DOHH2 (cell line): ENCODE measurements around the gene NPBWR2.

ENCODE experiments used
- H3F3A ChIP-seq: fragments of 200-600 bp; sonication (generic), shearing (Covaris generic); 2 replicates; pipeline ENCODE4 v1.6.0; 2016; ENCODE audit warnings: antibody characterized with exemption, mild to moderate bottlenecking; ENCODE audit not compliant: control insufficient read depth, insufficient read depth
- H3K27ac ChIP-seq: fragments of 200-600 bp; sonication (generic); 2 replicates; pipeline ENCODE4 v1.5.1; 2014; ENCODE audit warnings: low read depth, mild to moderate bottlenecking, low read length, moderate library complexity
- H3K27me3 ChIP-seq: fragments of 200-600 bp; sonication (generic); 2 replicates; pipeline ENCODE4 v1.6.1; 2014; ENCODE audit warnings: mild to moderate bottlenecking, low read length, mixed read lengths; ENCODE audit not compliant: control insufficient read depth
- H3K36me3 ChIP-seq: fragments of 200-600 bp; sonication (generic); 2 replicates; pipeline ENCODE4 v1.6.1; 2014; ENCODE audit warnings: mild to moderate bottlenecking, low read length, moderate library complexity, mixed read lengths; ENCODE audit not compliant: control insufficient read depth
- H3K4me1 ChIP-seq: fragments of 200-600 bp; sonication (generic); 2 replicates; pipeline ENCODE4 v1.6.1; 2014; ENCODE audit warnings: mild to moderate bottlenecking, low read length, mixed read lengths; ENCODE audit not compliant: control insufficient read depth
- H3K4me2 ChIP-seq: fragments of 200-600 bp; sonication (generic); 2 replicates; pipeline ENCODE4 v1.6.0; 2014; ENCODE audit warnings: mild to moderate bottlenecking, low read length, moderate library complexity
- H3K4me3 ChIP-seq: fragments of 200-600 bp; sonication (generic); 2 replicates; pipeline ENCODE4 v1.5.1; 2014; ENCODE audit warnings: mild to moderate bottlenecking, low read length, mixed read lengths
- H3K79me2 ChIP-seq: fragments of 200-600 bp; sonication (generic); 2 replicates; pipeline ENCODE4 v1.6.1; 2014; ENCODE audit warnings: mild to moderate bottlenecking, low read length, mixed read lengths; ENCODE audit not compliant: control insufficient read depth
- H3K9me2 ChIP-seq: fragments of 200-600 bp; sonication (generic); replicated peaks from 2 replicates; pipeline ENCODE4 v1.6.1; 2014; ENCODE audit warnings: mild to moderate bottlenecking, low read length, mixed read lengths; ENCODE audit not compliant: control insufficient read depth
- H3K9me3 ChIP-seq: fragments of 200-600 bp; sonication (generic); 2 replicates; pipeline ENCODE4 v1.6.1; 2014; ENCODE audit warnings: antibody characterized with exemption, low read length, mixed read lengths; ENCODE audit not compliant: control insufficient read depth, insufficient read depth
- H4K20me1 ChIP-seq: fragments of 200-600 bp; sonication (generic); 2 replicates; pipeline ENCODE4 v1.6.0; 2014; ENCODE audit warnings: low read depth, mild to moderate bottlenecking, antibody characterized with exemption, low read length, moderate library complexity; ENCODE audit not compliant: control insufficient read depth, insufficient read depth
- CTCF ChIP-seq: fragments of 200-600 bp; sonication (generic); IDR thresholded peaks from one replicate; pipeline ENCODE4 v1.5.1; 2014; ENCODE audit warnings: antibody characterized with exemption, mild to moderate bottlenecking, low read depth, low read length; ENCODE audit not compliant: poor library complexity, severe bottlenecking
- EZH2phosphoT487 ChIP-seq: fragments of 200-600 bp; sonication (generic); IDR thresholded peaks from 2 replicates; pipeline ENCODE4 v1.6.1; 2017; ENCODE audit warnings: borderline replicate concordance, mild to moderate bottlenecking, antibody characterized with exemption, low read length, moderate library complexity, mixed read lengths

Gene NPBWR2

DNA sequence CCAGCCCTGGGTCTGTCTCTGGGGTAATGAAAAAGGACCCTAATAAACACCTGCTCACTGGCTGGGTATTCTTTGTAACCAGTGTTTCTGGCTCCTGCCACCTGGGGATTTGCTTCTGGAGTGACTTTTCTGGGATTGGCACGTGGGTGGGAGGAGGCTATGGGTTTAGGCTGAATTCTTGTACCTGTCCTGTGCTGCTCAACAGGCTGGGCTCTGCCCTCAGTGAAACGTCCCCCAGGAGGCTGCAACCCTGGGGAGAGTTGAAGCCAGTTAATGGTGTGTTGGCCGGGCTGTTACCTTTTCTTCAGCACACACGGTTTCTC lies 6.8 kb downstream of the NPBWR2 start:
- Histone ChIP-seq H3K36me3 (no peaks in the 10 kb centered on the region), H3K27ac (peak overlapping the region; percentile 53), H3K9me2 (no peaks in the 10 kb centered on the region), H3K4me3 (peak overlapping the region; percentile 25), H3K9me3 (peaks cover 8% of the 10 kb centered on the region; the same call in 1 of the 2 replicates), H3K4me2 (peak overlapping the region; percentile 54), H3K27me3 (peaks cover 19% of the 10 kb centered on the region), H3K4me1 (peaks cover 46% of the 10 kb centered on the region), H4K20me1 (0 out of 2 replicates have a peak, but pooled peaks cover 4% of the 10 kb centered on the region), H3F3A (peaks cover 5% of the 10 kb centered on the region; the same call in 1 of the 2 replicates), H3K79me2 (no peaks in the 10 kb centered on the region)
- TF ChIP-seq CTCF (no peak), EZH2phosphoT487 (no peak)

DNA sequence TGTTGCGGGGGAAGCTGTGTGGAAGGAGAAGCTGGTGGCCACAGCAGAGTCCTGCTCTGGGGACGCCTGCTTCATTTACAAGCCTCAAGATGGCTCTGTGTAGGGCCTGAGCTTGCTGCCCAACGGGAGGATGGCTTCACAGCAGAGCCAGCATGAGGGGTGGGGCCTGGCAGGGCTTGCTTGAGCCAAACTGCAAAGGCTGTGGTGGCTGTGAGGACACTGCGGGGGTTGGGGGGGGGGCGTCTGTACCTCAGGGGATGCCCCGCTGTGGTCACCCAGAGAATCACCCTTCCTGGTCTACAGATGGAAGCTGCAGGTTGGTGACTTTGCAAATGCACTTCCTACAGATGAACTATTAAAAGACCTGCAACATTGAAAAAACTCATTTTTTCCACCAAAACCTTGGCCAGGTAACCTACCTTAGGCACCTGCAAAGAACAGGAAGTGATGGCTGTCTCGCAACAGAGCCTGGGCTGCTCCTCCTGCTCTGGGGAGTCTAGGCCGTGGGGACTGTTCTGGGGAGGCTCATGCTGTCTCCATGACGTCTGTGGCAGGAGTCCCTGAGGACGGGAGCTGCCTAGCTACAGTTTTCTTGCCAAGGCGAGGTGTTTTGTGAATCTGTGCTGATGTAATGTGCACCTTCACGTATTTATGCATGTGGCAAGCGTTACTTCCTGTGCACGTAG lies 7.3 kb downstream of the NPBWR2 start:
- no peaks in the 10 kb centered on the region for H3K36me3 ChIP-seq
- peak overlapping the region; percentile 54 for H3K4me2 ChIP-seq

DNA sequence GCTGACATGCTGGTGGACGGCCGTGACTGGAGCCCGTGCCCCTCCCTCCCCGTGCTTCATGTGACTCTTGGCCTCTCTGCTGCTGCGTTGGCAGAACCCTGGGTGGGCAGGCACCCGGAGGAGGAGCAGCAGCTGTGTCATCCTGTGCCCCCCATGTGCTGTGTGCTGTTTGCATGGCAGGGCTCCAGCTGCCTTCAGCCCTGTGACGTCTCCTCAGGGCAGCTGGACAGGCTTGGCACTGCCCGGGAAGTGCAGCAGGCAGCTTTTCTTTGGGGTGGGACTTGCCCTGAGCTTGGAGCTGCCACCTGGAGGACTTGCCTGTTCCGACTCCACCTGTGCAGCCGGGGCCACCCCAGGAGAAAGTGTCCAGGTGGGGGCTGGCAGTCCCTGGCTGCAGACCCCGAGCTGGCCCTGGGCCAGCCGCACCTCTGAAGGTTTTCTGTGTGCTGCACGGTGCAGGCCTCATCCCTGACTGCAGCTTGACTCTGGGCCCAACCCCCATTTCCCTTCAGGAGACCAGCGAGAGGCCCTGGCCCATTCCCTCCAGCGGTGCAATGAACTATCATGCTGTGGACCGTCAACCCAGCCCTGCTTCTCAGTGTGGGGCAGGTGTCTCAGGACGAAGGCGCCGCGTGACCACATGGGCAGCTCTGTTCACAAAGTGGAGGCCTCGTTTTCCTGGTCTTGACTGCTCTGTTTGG lies 8.1 kb downstream of the NPBWR2 start:
- H3K4me1 ChIP-seq, result peaks cover 46% of the 10 kb centered on the region
- H3K27ac ChIP-seq, result peak overlapping the region; percentile 53
- H3K27me3 ChIP-seq, result peaks cover 19% of the 10 kb centered on the region
- no peaks in the 10 kb centered on the region for H3K36me3 ChIP-seq
- peak overlapping the region; percentile 25 for H3K4me3 ChIP-seq
- peaks cover 5% of the 10 kb centered on the region; the same call in 1 of the 2 replicates for H3F3A ChIP-seq
- TF ChIP-seq EZH2phosphoT487, result no peak
- no peak for TF ChIP-seq CTCF
- H3K9me3 ChIP-seq, result peaks cover 8% of the 10 kb centered on the region; the same call in 1 of the 2 replicates
- H3K79me2 ChIP-seq, result no peaks in the 10 kb centered on the region
- no peaks in the 10 kb centered on the region for H3K9me2 ChIP-seq
- 0 out of 2 replicates have a peak, but pooled peaks cover 4% of the 10 kb centered on the region for H4K20me1 ChIP-seq
- peak overlapping the region; percentile 54 for H3K4me2 ChIP-seq

More for the DNA sequence above, 7.3 kb downstream of the NPBWR2 start:
- H3F3A ChIP-seq, result peaks cover 5% of the 10 kb centered on the region; the same call in 1 of the 2 replicates
- peaks cover 19% of the 10 kb centered on the region for H3K27me3 ChIP-seq
- 0 out of 2 replicates have a peak, but pooled peaks cover 4% of the 10 kb centered on the region for H4K20me1 ChIP-seq
- H3K9me2 ChIP-seq, result no peaks in the 10 kb centered on the region
- peaks cover 46% of the 10 kb centered on the region for H3K4me1 ChIP-seq
- H3K27ac ChIP-seq, result peak overlapping the region; percentile 53
- peaks cover 8% of the 10 kb centered on the region; the same call in 1 of the 2 replicates for H3K9me3 ChIP-seq
- peak overlapping the region; percentile 25 for H3K4me3 ChIP-seq
- no peaks in the 10 kb centered on the region for H3K79me2 ChIP-seq
- TF ChIP-seq EZH2phosphoT487, result no peak
- TF ChIP-seq CTCF, result no peak
